HG03064 (cell line): ENCODE measurements around the gene COPS6.

Source experiments
- ATAC-seq: cut with Tn5 transposase; IDR thresholded peaks from one replicate; pipeline ENCODE4 v1.9.1; 2021; ENCODE audit warnings: low read depth; ENCODE audit not compliant: unreplicated experiment

Gene COPS6

GRCh38 chr7:100100420-100101015, 11.7 kb downstream of the COPS6 start:
- peak; percentile 60 for ATAC-seq

- ATAC-seq, result peak; percentile 68
Measured at GRCh38 chr7:100101016-100101862, 12.5 kb downstream of the COPS6 start, which contains the start of the genes AP4M1 and MCM7. Gene AP4M1 (plus strand): TSS chr7:100101643. CDS start chr7:100101715, 72 bp downstream. Gene MCM7 (minus strand): TSS chr7:100101397. CDS start chr7:100101294, 103 bp downstream.

GRCh38 chr7:100102950-100103840, 14.4 kb downstream of the COPS6 start:
- no peak for ATAC-seq

GRCh38 chr7:100105534-100105933, 16.8 kb downstream of the COPS6 start:
- no peak for ATAC-seq

- no peak for ATAC-seq
Measured at GRCh38 chr7:100106633-100107032, 17.9 kb downstream of the COPS6 start.

- ATAC-seq, result no peak
Measured at GRCh38 chr7:100107125-100107737, 18.5 kb downstream of the COPS6 start.

GRCh38 chr7:100107890-100108289, 19.1 kb downstream of the COPS6 start:
- ATAC-seq, result no peak

GRCh38 chr7:100109521-100110163, 20.9 kb downstream of the COPS6 start:
- ATAC-seq, result no peak

GRCh38 chr7:100111156-100111555, 22.4 kb downstream of the COPS6 start:
- no peak for ATAC-seq

GRCh38 chr7:100111914-100112313, 23.1 kb downstream of the COPS6 start:
- no peak for ATAC-seq

- ATAC-seq, result no peak
Measured at GRCh38 chr7:100115026-100115425, 26.3 kb downstream of the COPS6 start.

GRCh38 chr7:100118388-100119071, 29.8 kb downstream of the COPS6 start:
- ATAC-seq, result no peak

- peak; percentile 58 for ATAC-seq
Measured at GRCh38 chr7:100119072-100119969, 30.6 kb downstream of the COPS6 start, which contains the start of the genes CNPY4 and TAF6. Gene CNPY4 (plus strand): TSS chr7:100119634. CDS start chr7:100119745, 111 bp downstream. Gene TAF6 (minus strand): TSS chr7:100119358. CDS start chr7:100114209, 5,149 bp downstream.

- peak; percentile 33 for ATAC-seq
Measured at GRCh38 chr7:100119970-100120732, 31.4 kb downstream of the COPS6 start.

- no peak for ATAC-seq
Measured at GRCh38 chr7:100120733-100121036, 31.9 kb downstream of the COPS6 start.

- ATAC-seq, result no peak
Measured at GRCh38 chr7:100122067-100122466, 33.3 kb downstream of the COPS6 start.

- ATAC-seq, result no peak
Measured at GRCh38 chr7:100122568-100122967, 33.8 kb downstream of the COPS6 start.
